Measurements from ENCODE around the gene CCHCR1. TPM values are rescaled to one million over a fixed set of nuclear protein-coding genes. Genes with fewer than 3 reads are reported as not detected.

CCHCR1 gene
- total RNA-seq, 1 donor = 14.7 TPM

GRCh38 chr6:31144296-31144969 is 13.2 kb downstream of the CCHCR1 start:
- H3K4me3 ChIP-seq (ENCODE audit: low read depth, low read length) = no peak overlapping the region
- no peak for DNase-seq (ENCODE audit: low read depth)
- TF ChIP-seq CTCF (IDR thresholded peaks at IDR 0.05; ENCODE audit: insufficient read depth, low read depth, low read length) = no peak

GRCh38 chr6:31143148-31143547 is 14.5 kb downstream of the CCHCR1 start:
- TF ChIP-seq CTCF (IDR thresholded peaks at IDR 0.05; ENCODE audit: insufficient read depth, low read depth, low read length) = no peak
- H3K4me3 ChIP-seq (ENCODE audit: low read depth, low read length) = no peak overlapping the region
- peak; percentile 67 for DNase-seq (ENCODE audit: low read depth)

- no peak for DNase-seq (ENCODE audit: low read depth)
- no peak for TF ChIP-seq CTCF (IDR thresholded peaks at IDR 0.05; ENCODE audit: insufficient read depth, low read depth, low read length)
- H3K4me3 ChIP-seq (ENCODE audit: low read depth, low read length) = no peak overlapping the region
These were observed 15.2 kb downstream of the CCHCR1 start for GRCh38 chr6:31142361-31142761.

GRCh38 chr6:31140643-31141042 is 17.0 kb downstream of the CCHCR1 start:
- TF ChIP-seq CTCF (IDR thresholded peaks at IDR 0.05; ENCODE audit: insufficient read depth, low read depth, low read length) = no peak
- no peak overlapping the region for H3K4me3 ChIP-seq (ENCODE audit: low read depth, low read length)
- DNase-seq (ENCODE audit: low read depth) = no peak

- DNase-seq (ENCODE audit: low read depth) = no peak
- no peak for TF ChIP-seq CTCF (IDR thresholded peaks at IDR 0.05; ENCODE audit: insufficient read depth, low read depth, low read length)
These were observed 18.0 kb downstream of the CCHCR1 start for GRCh38 chr6:31139599-31139998.

GRCh38 chr6:31138982-31139381 is 18.6 kb downstream of the CCHCR1 start, which contains the start of gene PSORS1C2:
Gene PSORS1C2 (minus strand): TSS chr6:31139066. CDS start chr6:31139026, 40 bp downstream.
- no peak for DNase-seq (ENCODE audit: low read depth)
- H3K4me3 ChIP-seq (ENCODE audit: low read depth, low read length) = no peak within 1 kb of the TSS
- no peak for TF ChIP-seq CTCF (IDR thresholded peaks at IDR 0.05; ENCODE audit: insufficient read depth, low read depth, low read length)

More at GRCh38 chr6:31139599-31139998, 18.0 kb downstream of the CCHCR1 start:
- H3K4me3 ChIP-seq (ENCODE audit: low read depth, low read length) = no peak overlapping the region

- no peak overlapping the region for H3K4me3 ChIP-seq (ENCODE audit: low read depth, low read length)
- DNase-seq (ENCODE audit: low read depth) = no peak
- TF ChIP-seq CTCF (IDR thresholded peaks at IDR 0.05; ENCODE audit: insufficient read depth, low read depth, low read length) = no peak
These were observed 21.9 kb downstream of the CCHCR1 start for GRCh38 chr6:31135710-31136109.
